PC-9 (cell line): ENCODE data around the gene APMAP. TPM values are rescaled to one million over a fixed set of nuclear protein-coding genes. Genes with fewer than 3 reads are reported as not detected.
A peak's percentile ranks its signal among the peaks of the same experiment; 100 is the strongest.

Experiments used
- BruUV-seq: library from RNA; stranded (reverse); fragments of 400-500 nt; replicated peaks from 2 replicates; lab custom pipeline; 2021; lab: Mats Ljungman, UMichigan
- CTCF ChIA-PET: fragments of 300-600 bp; sonication (Branson Sonifier 250); formaldehyde crosslinking; loops from one replicate; lab custom pipeline; 2022; ENCODE audit warnings: antibody characterized with exemption; lab: Charles Lee
- POLR2A ChIA-PET: fragments of 300-600 bp; sonication (Branson Sonifier 250); formaldehyde crosslinking; loops from one replicate; lab custom pipeline; 2022; ENCODE audit warnings: antibody characterized with exemption; ENCODE audit not compliant: unreplicated experiment; lab: Charles Lee
- DNase-seq, 2 experiments: peaks; one replicate each; pipeline versions ENCODE4 v3.0.0 to v3.0.0-alpha.2; 2015 to 2022; ENCODE audit warnings: mixed read lengths in 1 of 2
- H2AFZ ChIP-seq: fragments of 200-600 bp; sonication (generic); 2 replicates; pipeline ENCODE4 v1.8.1; 2017; ENCODE audit warnings: antibody characterized with exemption
- H3F3A ChIP-seq: fragments of 200-600 bp; sonication (generic); 2 replicates; pipeline ENCODE4 v1.8.1; 2017; ENCODE audit warnings: antibody characterized with exemption, mild to moderate bottlenecking, low read depth; ENCODE audit not compliant: insufficient read depth
- H3K27ac ChIP-seq: fragments of 200-600 bp; sonication (generic); 2 replicates; pipeline ENCODE4 v1.6.1; 2016; ENCODE audit warnings: mixed run types
- H3K27me3 ChIP-seq: fragments of 200-600 bp; sonication (generic); 2 replicates; pipeline ENCODE4 v1.6.1; 2016; ENCODE audit warnings: low read depth, mixed run types; ENCODE audit not compliant: insufficient read depth
- H3K36me3 ChIP-seq: fragments of 200-600 bp; sonication (generic); 2 replicates; pipeline ENCODE4 v1.6.1; 2016; ENCODE audit warnings: low read depth, mixed run types
- H3K4me1 ChIP-seq: fragments of 200-600 bp; sonication (generic); replicated peaks from 2 replicates; pipeline ENCODE4 v1.6.1; 2016; ENCODE audit warnings: mixed run types; ENCODE audit not compliant: insufficient read depth
- H3K4me2 ChIP-seq: fragments of 200-600 bp; sonication (generic); 2 replicates; pipeline ENCODE4 v1.6.1; 2017; ENCODE audit warnings: mixed run types
- H3K4me3 ChIP-seq: fragments of 200-600 bp; sonication (generic); 2 replicates; pipeline ENCODE4 v1.6.1; 2016; ENCODE audit warnings: mixed run types
- H3K79me2 ChIP-seq: fragments of 200-600 bp; sonication (generic); 2 replicates; pipeline ENCODE4 v1.6.1; 2017; ENCODE audit warnings: low read depth, mixed run types
- H3K9me2 ChIP-seq: fragments of 200-600 bp; sonication (generic); 2 replicates; pipeline ENCODE4 v1.8.1; 2017; ENCODE audit warnings: mild to moderate bottlenecking; ENCODE audit not compliant: insufficient read depth
- H3K9me3 ChIP-seq: fragments of 200-600 bp; sonication (generic); 2 replicates; pipeline ENCODE4 v1.8.1; 2016; ENCODE audit warnings: low read depth; ENCODE audit not compliant: insufficient read depth
- H4K20me1 ChIP-seq: fragments of 200-600 bp; sonication (generic); 2 replicates; pipeline ENCODE4 v1.8.1; 2017; ENCODE audit not compliant: insufficient read depth
- EZH2 ChIP-seq: fragments of 200-600 bp; sonication (generic); IDR thresholded peaks from 2 replicates; pipeline ENCODE4 v1.8.0; 2017; ENCODE audit warnings: antibody characterized with exemption, low read depth
- intact Hi-C: fragments of 100-400 bp; cut with micrococcal nuclease; formaldehyde crosslinking; loops from one replicate; pipeline ENCODE4 v1.10.0; 2022; ENCODE audit not compliant: unreplicated experiment
- total RNA-seq: library from RNA; stranded (reverse); gene quantifications from 2 replicates; pipeline ENCODE4 v1.2.3, GENCODE V29; 2021
- TF ChIP-seq, protein P1 (sequence below): fragments of 200-600 bp; sonication (generic); conservative IDR thresholded peaks from 2 replicates; pipeline ENCODE4 v1.6.1; 2017; ENCODE audit warnings: mixed run types, antibody characterized with exemption, mild to moderate bottlenecking, moderate library complexity

The APMAP gene
- total RNA-seq, 1 experiment from 2014 or later: 103 TPM

DNA sequence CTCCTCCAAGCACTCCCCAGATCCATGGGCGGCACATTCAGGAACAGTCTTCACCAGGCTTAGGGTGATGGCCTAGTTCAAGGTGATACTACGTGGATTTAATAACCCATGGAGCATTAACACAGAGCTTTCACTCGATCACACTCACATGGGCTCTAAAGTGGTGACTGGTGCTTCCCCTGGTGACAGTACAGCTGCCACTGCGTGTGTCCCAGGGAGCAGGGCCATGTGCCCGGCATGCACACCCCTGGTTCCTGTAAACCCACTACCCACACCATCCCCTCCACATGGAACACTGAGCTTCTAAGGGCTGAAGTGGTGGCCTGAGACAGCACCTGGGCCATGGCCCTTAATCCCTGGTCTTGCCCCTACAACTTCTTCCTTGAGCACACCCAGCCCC is 27.8 kb upstream of the APMAP start:
- H3K79me2 ChIP-seq: no peaks in the 10 kb centered on the region
- CTCF ChIA-PET: interaction anchor here (0.6 to 0.7 kb wide), 2 partner anchors 11 to 42 kb away, joined by 3 read pairs; no protein-coding TSS in a partner anchor
- no peak overlapping the region for H3K4me2 ChIP-seq
- H3K4me3 ChIP-seq: no peak overlapping the region
- no peak for TF ChIP-seq EZH2
- TF ChIP-seq, protein P1, sequence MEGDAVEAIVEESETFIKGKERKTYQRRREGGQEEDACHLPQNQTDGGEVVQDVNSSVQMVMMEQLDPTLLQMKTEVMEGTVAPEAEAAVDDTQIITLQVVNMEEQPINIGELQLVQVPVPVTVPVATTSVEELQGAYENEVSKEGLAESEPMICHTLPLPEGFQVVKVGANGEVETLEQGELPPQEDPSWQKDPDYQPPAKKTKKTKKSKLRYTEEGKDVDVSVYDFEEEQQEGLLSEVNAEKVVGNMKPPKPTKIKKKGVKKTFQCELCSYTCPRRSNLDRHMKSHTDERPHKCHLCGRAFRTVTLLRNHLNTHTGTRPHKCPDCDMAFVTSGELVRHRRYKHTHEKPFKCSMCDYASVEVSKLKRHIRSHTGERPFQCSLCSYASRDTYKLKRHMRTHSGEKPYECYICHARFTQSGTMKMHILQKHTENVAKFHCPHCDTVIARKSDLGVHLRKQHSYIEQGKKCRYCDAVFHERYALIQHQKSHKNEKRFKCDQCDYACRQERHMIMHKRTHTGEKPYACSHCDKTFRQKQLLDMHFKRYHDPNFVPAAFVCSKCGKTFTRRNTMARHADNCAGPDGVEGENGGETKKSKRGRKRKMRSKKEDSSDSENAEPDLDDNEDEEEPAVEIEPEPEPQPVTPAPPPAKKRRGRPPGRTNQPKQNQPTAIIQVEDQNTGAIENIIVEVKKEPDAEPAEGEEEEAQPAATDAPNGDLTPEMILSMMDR: no peak
- BruUV-seq: no TSS peak
- H3F3A ChIP-seq: peaks cover 38% of the 10 kb centered on the region
- H4K20me1 ChIP-seq: no peaks in the 10 kb centered on the region
- DNase-seq: no peak
- intact Hi-C loops: no loop called here
- no peaks in the 10 kb centered on the region for H3K9me3 ChIP-seq
- peaks cover 48% of the 10 kb centered on the region for H3K4me1 ChIP-seq
- no peaks in the 10 kb centered on the region for H3K9me2 ChIP-seq
- H2AFZ ChIP-seq: no peak overlapping the region
- H3K27me3 ChIP-seq: no peaks in the 10 kb centered on the region
- H3K27ac ChIP-seq: no peak overlapping the region
- POLR2A ChIA-PET: no interaction called here
- no peaks in the 10 kb centered on the region for H3K36me3 ChIP-seq

GRCh38 chr20:25019381-25020155 is 27.0 kb upstream of the APMAP start:
- no peak for TF ChIP-seq EZH2
- TF ChIP-seq, protein P1: no peak
- Histone ChIP-seq H3F3A (peaks cover 38% of the 10 kb centered on the region), H3K27ac (no peak overlapping the region), H3K4me2 (no peak overlapping the region; the same call in 1 of the 2 replicates), H3K27me3 (no peaks in the 10 kb centered on the region), H3K4me1 (peaks cover 48% of the 10 kb centered on the region), H3K9me3 (no peaks in the 10 kb centered on the region), H3K4me3 (no peak overlapping the region), H2AFZ (no peak overlapping the region), H3K79me2 (no peaks in the 10 kb centered on the region), H4K20me1 (no peaks in the 10 kb centered on the region), H3K36me3 (no peaks in the 10 kb centered on the region), H3K9me2 (no peaks in the 10 kb centered on the region)
- intact Hi-C loops: loop anchor here (5.0 kb wide), 2 partner anchors 38 to 158 kb away; partner anchors contain the start of gene ACSS1
- BruUV-seq: no TSS peak
- POLR2A ChIA-PET: no interaction called here
- DNase-seq: no peak
- CTCF ChIA-PET: interaction anchor here (0.6 to 0.7 kb wide), 2 partner anchors 11 to 43 kb away, joined by 3 read pairs; no protein-coding TSS in a partner anchor

DNA sequence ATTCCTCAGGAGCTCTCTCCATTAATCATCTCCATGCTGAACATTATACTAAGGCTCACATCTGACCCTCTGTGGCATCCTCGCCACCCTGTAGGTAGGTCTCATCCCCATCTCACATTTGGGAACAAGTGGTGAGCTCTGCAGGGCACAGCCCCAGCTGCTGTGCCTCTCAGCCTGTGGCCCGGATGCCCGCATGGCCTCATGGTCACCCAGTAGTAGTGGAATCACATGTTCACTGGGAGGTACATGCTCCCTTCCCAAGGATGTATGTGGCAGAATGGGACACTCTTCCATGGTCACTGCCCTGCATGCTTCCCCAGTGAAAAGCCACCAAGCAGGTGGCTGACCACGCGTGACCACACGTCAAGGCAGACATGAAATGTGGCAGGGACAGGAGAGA is 26.3 kb upstream of the APMAP start:
- H3K4me3 ChIP-seq: no peak overlapping the region
- no peak overlapping the region for H2AFZ ChIP-seq
- no peak overlapping the region for H3K27ac ChIP-seq
- intact Hi-C loops: loop anchor here (5.0 kb wide), 2 partner anchors 38 to 158 kb away; partner anchors contain the start of gene ACSS1
- H3K79me2 ChIP-seq: no peaks in the 10 kb centered on the region
- H3K4me2 ChIP-seq: peak overlapping the region; percentile 66
- POLR2A ChIA-PET: no interaction called here
- H3K9me2 ChIP-seq: no peaks in the 10 kb centered on the region
- no TSS peak for BruUV-seq
- H4K20me1 ChIP-seq: no peaks in the 10 kb centered on the region
- peaks cover 48% of the 10 kb centered on the region for H3K4me1 ChIP-seq
- peaks cover 38% of the 10 kb centered on the region for H3F3A ChIP-seq
- TF ChIP-seq EZH2: no peak
- TF ChIP-seq, protein P1: no peak
- CTCF ChIA-PET: no interaction called here
- no peaks in the 10 kb centered on the region for H3K27me3 ChIP-seq
- no peaks in the 10 kb centered on the region for H3K36me3 ChIP-seq
- H3K9me3 ChIP-seq: no peaks in the 10 kb centered on the region
- DNase-seq: no peak
